Keratinocyte (primary cell): ENCODE data around the gene PHF8. TPM values are rescaled to one million over a fixed set of nuclear protein-coding genes. Genes with fewer than 3 reads are reported as not detected.

ENCODE experiments used
- DNase-seq: peaks from one replicate; pipeline ENCODE4 v3.0.0-alpha.2; 2011; ENCODE audit warnings: low read depth, missing footprints, low spot score
- FAIRE-seq: peaks from 2 replicates; lab custom pipeline; 2011; peaks lifted over from hg19 to GRCh38; lab: Jason Lieb, UNC
- H2AFZ ChIP-seq: 2 replicates; pipeline ENCODE4 v1.6.0; 2012; ENCODE audit warnings: low read length, control low read depth, inconsistent platforms; ENCODE audit not compliant: control insufficient read depth
- H3K27ac ChIP-seq: 2 replicates; pipeline ENCODE4 v1.5.1; 2011; ENCODE audit warnings: low read length; ENCODE audit not compliant: control insufficient read depth, insufficient read depth
- H3K27me3 ChIP-seq: 3 replicates; pipeline ENCODE4 v1.6.0; 2011; ENCODE audit warnings: low read length; ENCODE audit not compliant: control insufficient read depth, insufficient read depth; ENCODE audit errors: extremely low read depth
- H3K36me3 ChIP-seq, 2 experiments: 2 replicates in 1 of 2; 3 replicates in 1 of 2; pipeline ENCODE4 v1.5.1; 2011; ENCODE audit warnings: low read length in 2 of 2, mild to moderate bottlenecking in 1 of 2; ENCODE audit not compliant: control insufficient read depth in 2 of 2, insufficient read depth in 2 of 2; ENCODE audit errors: extremely low read depth in 1 of 2
- H3K4me1 ChIP-seq: 3 replicates; pipeline ENCODE4 v1.5.1; 2011; ENCODE audit warnings: low read length; ENCODE audit not compliant: control insufficient read depth, insufficient read depth; ENCODE audit errors: extremely low read depth
- H3K4me2 ChIP-seq: 3 replicates; pipeline ENCODE4 v1.6.0; 2011; ENCODE audit warnings: low read depth, low read length; ENCODE audit not compliant: control insufficient read depth, insufficient read depth; ENCODE audit errors: extremely low read depth
- H3K4me3 ChIP-seq, 3 experiments: fragments of 200-600 bp in 1 of 3; sonication (generic) in 1 of 3; 2 replicates in 2 of 3; 3 replicates in 1 of 3; pipeline ENCODE4 v1.5.1; 2011 to 2016; ENCODE audit warnings: low read length in 3 of 3, mild to moderate bottlenecking in 3 of 3, control low read depth in 2 of 3, inconsistent platforms in 1 of 3, low read depth in 1 of 3, mixed read lengths in 1 of 3, mixed run types in 1 of 3, moderate library complexity in 1 of 3; ENCODE audit not compliant: control insufficient read depth in 2 of 3, insufficient read depth in 2 of 3; ENCODE audit errors: extremely low read depth in 1 of 3
- H3K79me2 ChIP-seq: 2 replicates; pipeline ENCODE4 v1.6.0; 2012; ENCODE audit warnings: low read length; ENCODE audit not compliant: control insufficient read depth, insufficient read depth
- H3K9ac ChIP-seq: 3 replicates; pipeline ENCODE4 v1.6.0; 2011; ENCODE audit warnings: low read length; ENCODE audit not compliant: control insufficient read depth, insufficient read depth; ENCODE audit errors: extremely low read depth
- H3K9me1 ChIP-seq: 3 replicates; pipeline ENCODE4 v1.6.0; 2011; ENCODE audit warnings: low read length; ENCODE audit not compliant: control insufficient read depth, insufficient read depth; ENCODE audit errors: extremely low read depth
- H3K9me3 ChIP-seq: 2 replicates; pipeline ENCODE4 v1.5.1; 2012; ENCODE audit warnings: low read depth, low read length; ENCODE audit not compliant: control insufficient read depth
- H4K20me1 ChIP-seq: 3 replicates; pipeline ENCODE4 v1.6.0; 2011; ENCODE audit warnings: low read length; ENCODE audit not compliant: control insufficient read depth, insufficient read depth; ENCODE audit errors: extremely low read depth
- EZH2 ChIP-seq: IDR thresholded peaks from one replicate; pipeline ENCODE4 v1.6.1; 2012; ENCODE audit warnings: inconsistent platforms, mild to moderate bottlenecking, low read length, moderate library complexity
- dilution Hi-C: fragments of 300-500 bp; cut with MboI; formaldehyde crosslinking; loops from one replicate; pipeline ENCODE4 v1.7.0; 2020; ENCODE audit warnings: low sequenced_read_pairs; ENCODE audit not compliant: extremely low pct_ligation_motif_present
- polyA plus RNA-seq, 5 experiments: library from polyadenylated mRNA; depleted of rRNA in 3 of 5; stranded (reverse) in 3 of 5; stranded (forward) in 1 of 5; unstranded in 1 of 5; fragments of >200 nt; gene quantifications; 1 replicate in 1 of 5; 2 replicates in 3 of 5; 3 replicates in 1 of 5; pipeline versions ENCODE4 v1.2.1 to v1.2.3, GENCODE V29; 2011 to 2012; ENCODE audit warnings: missing spikeins in 2 of 5, low read depth in 1 of 5, low replicate concordance in 1 of 5
- TF ChIP-seq, protein P1 (sequence below), 3 experiments: IDR thresholded peaks in 1 of 3; conservative IDR thresholded peaks in 1 of 3; optimal IDR thresholded peaks in 1 of 3; 2 replicates in 2 of 3; 3 replicates in 1 of 3; pipeline versions ENCODE3 to v1.5.1; 2011; ENCODE audit warnings: low read length in 3 of 3, mild to moderate bottlenecking in 3 of 3, moderate library complexity in 2 of 3, control low read depth in 1 of 3, inconsistent platforms in 1 of 3; ENCODE audit not compliant: insufficient read depth in 2 of 3; ENCODE audit errors: extremely low read depth in 1 of 3

Gene PHF8
- polyA plus RNA-seq, 1 donor (not counting 4 experiments of a cell fraction or from before 2014, with no cell fraction given) = 5.9 TPM

DNA sequence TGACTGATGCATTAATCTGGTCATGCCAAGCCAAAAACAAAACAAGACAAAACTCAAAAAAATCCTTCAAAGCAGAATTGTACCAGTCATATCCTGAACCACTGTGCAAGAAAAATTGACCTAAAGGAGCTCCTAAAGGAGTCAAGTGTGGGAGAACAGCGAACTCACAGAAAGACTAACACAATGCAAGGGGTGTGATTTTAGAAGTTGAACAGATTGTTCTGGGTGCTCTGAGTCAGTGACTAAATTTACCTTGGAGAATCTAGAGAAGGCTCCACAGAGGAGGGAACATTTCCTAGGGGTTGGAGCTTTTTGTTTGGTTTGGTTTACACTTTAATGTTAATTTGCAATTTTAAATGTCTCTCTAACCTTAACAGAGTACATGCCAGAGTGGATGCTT lies 48.9 kb upstream of the PHF8 start:
- DNase-seq (no peak), FAIRE-seq (no peak)
- dilution Hi-C loops = no loop called here
- no peaks in the 10 kb centered on the region for H3K36me3 ChIP-seq
- H3K9me1 ChIP-seq = no peaks in the 10 kb centered on the region
- H3K79me2 ChIP-seq = no peaks in the 10 kb centered on the region
- no peak overlapping the region for H2AFZ ChIP-seq
- no peaks in the 10 kb centered on the region for H3K9me3 ChIP-seq
- H3K27me3 ChIP-seq = no peaks in the 10 kb centered on the region
- H3K4me3 ChIP-seq = no peak overlapping the region
- H3K27ac ChIP-seq = no peak overlapping the region
- H4K20me1 ChIP-seq = no peaks in the 10 kb centered on the region
- no peak for TF ChIP-seq EZH2
- no peaks in the 10 kb centered on the region for H3K4me1 ChIP-seq
- H3K4me2 ChIP-seq = no peak overlapping the region
- H3K9ac ChIP-seq = no peak overlapping the region

DNA sequence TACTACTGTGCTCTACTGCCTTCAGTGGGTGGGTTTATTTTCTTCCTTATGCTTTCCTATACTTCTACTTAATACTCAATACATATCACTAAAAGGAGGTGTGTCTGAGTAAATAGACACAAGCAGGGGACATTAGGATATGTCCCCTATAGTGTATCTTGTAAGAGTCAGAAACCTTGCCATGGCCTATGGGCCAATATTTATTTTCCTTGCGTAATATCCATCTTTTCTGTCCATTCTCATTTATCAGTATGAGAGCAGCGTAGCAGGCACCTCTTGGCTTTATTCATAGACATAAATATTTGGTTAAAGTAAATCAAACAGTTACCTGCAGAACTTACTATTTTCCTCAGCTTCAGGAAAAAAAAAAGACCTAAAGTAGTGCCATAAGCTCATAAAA lies 46.6 kb upstream of the PHF8 start:
- H3K9ac ChIP-seq = no peak overlapping the region
- DNase-seq (no peak), FAIRE-seq (no peak)
- no peaks in the 10 kb centered on the region for H3K9me1 ChIP-seq
- dilution Hi-C loops = no loop called here
- no peak for TF ChIP-seq EZH2
- H3K27ac ChIP-seq = no peak overlapping the region
- no peak overlapping the region for H3K4me3 ChIP-seq
- no peaks in the 10 kb centered on the region for H3K9me3 ChIP-seq
- H2AFZ ChIP-seq = no peak overlapping the region
- no peaks in the 10 kb centered on the region for H3K36me3 ChIP-seq
- H3K4me1 ChIP-seq = no peaks in the 10 kb centered on the region
- no peaks in the 10 kb centered on the region for H3K79me2 ChIP-seq
- no peaks in the 10 kb centered on the region for H3K27me3 ChIP-seq
- H4K20me1 ChIP-seq = no peaks in the 10 kb centered on the region
- H3K4me2 ChIP-seq = no peak overlapping the region

- no peaks in the 10 kb centered on the region for H3K36me3 ChIP-seq
- H3K79me2 ChIP-seq = no peaks in the 10 kb centered on the region
- no peaks in the 10 kb centered on the region for H3K4me1 ChIP-seq
- H2AFZ ChIP-seq = no peak overlapping the region
- H3K27me3 ChIP-seq = no peaks in the 10 kb centered on the region
- no peak overlapping the region for H3K4me3 ChIP-seq
- H3K9me3 ChIP-seq = no peaks in the 10 kb centered on the region
- no peak overlapping the region for H3K9ac ChIP-seq
- FAIRE-seq = no peak
- H3K4me2 ChIP-seq = no peak overlapping the region
- no peak for DNase-seq
- H3K27ac ChIP-seq = no peak overlapping the region
- no peaks in the 10 kb centered on the region for H3K9me1 ChIP-seq
- no peaks in the 10 kb centered on the region for H4K20me1 ChIP-seq
- dilution Hi-C loops = no loop called here
- TF ChIP-seq, protein P1, sequence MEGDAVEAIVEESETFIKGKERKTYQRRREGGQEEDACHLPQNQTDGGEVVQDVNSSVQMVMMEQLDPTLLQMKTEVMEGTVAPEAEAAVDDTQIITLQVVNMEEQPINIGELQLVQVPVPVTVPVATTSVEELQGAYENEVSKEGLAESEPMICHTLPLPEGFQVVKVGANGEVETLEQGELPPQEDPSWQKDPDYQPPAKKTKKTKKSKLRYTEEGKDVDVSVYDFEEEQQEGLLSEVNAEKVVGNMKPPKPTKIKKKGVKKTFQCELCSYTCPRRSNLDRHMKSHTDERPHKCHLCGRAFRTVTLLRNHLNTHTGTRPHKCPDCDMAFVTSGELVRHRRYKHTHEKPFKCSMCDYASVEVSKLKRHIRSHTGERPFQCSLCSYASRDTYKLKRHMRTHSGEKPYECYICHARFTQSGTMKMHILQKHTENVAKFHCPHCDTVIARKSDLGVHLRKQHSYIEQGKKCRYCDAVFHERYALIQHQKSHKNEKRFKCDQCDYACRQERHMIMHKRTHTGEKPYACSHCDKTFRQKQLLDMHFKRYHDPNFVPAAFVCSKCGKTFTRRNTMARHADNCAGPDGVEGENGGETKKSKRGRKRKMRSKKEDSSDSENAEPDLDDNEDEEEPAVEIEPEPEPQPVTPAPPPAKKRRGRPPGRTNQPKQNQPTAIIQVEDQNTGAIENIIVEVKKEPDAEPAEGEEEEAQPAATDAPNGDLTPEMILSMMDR (optimal IDR thresholded peaks at IDR 0.05 in 1 of 3, IDR thresholded peaks at IDR 0.05 in 1 of 3, conservative IDR thresholded peaks at IDR 0.05 in 1 of 3; ENCODE audit: extremely low read depth in 1 of 3, insufficient read depth in 2 of 3, low read length in 3 of 3) = no peak
- TF ChIP-seq EZH2 = no peak
These were observed 44.9 kb upstream of the PHF8 start for GRCh38 chrX:54089191-54089590.
